Kidney (tissue), 14 donors: ENCODE measurements around the gene CD101. TPM values are rescaled to one million over a fixed set of nuclear protein-coding genes. Genes with fewer than 3 reads are reported as not detected.

Experiments
- DNase-seq, 5 donors: peaks; one replicate each; pipeline ENCODE4 v3.0.0-alpha.2; 2013 to 2020
- FAIRE-seq: peaks from 2 replicates; lab custom pipeline; 2012; peaks lifted over from hg19 to GRCh38; lab: Jason Lieb, UNC
- H3K27ac ChIP-seq, 2 donors: one replicate each; pipeline ENCODE4 v1.7.0; 2013; ENCODE audit warnings: low read depth in 2 of 2, low read length in 2 of 2, inconsistent platforms in 1 of 2
- H3K27me3 ChIP-seq: one replicate; pipeline ENCODE4 v1.7.1; 2013; ENCODE audit warnings: low read length, inconsistent platforms; ENCODE audit not compliant: control insufficient read depth, insufficient read depth
- H3K36me3 ChIP-seq, 3 donors: one replicate each; pipeline versions ENCODE4 v1.7.0 to v1.7.1; 2013; ENCODE audit warnings: low read length in 3 of 3, control low read depth in 1 of 3, inconsistent platforms in 1 of 3; ENCODE audit not compliant: insufficient read depth in 3 of 3, control insufficient read depth in 2 of 3
- H3K4me1 ChIP-seq, 3 donors: one replicate each; pipeline versions ENCODE4 v1.7.0 to v1.7.1; 2013; ENCODE audit warnings: low read length in 3 of 3, inconsistent platforms in 1 of 3, low read depth in 1 of 3; ENCODE audit not compliant: control insufficient read depth in 2 of 3, insufficient read depth in 2 of 3
- H3K4me3 ChIP-seq, 3 donors: one replicate each; pipeline versions ENCODE4 v1.7.0 to v1.8.1; 2013; ENCODE audit warnings: low read length in 3 of 3, control low read depth in 1 of 3, inconsistent platforms in 1 of 3
- H3K9ac ChIP-seq, 3 donors: one replicate each; pipeline versions ENCODE4 v1.7.0 to v1.7.1; 2013; ENCODE audit warnings: low read length in 3 of 3, control low read depth in 1 of 3, inconsistent platforms in 1 of 3
- H3K9me3 ChIP-seq, 3 donors: one replicate each; pipeline versions ENCODE4 v1.7.0 to v1.7.1; 2013; ENCODE audit warnings: low read length in 3 of 3, control low read depth in 1 of 3, inconsistent platforms in 1 of 3; ENCODE audit not compliant: control insufficient read depth in 2 of 3, insufficient read depth in 1 of 3
- intact Hi-C: fragments of 100-400 bp; cut with DNase I; formaldehyde crosslinking; loops from one replicate; pipeline ENCODE4 v1.11.1; 2022
- polyA plus RNA-seq: library from polyadenylated mRNA; stranded (reverse); fragments of 350-450 nt; fragmentation: Illumina TruSeq; extraction: RNeasy Lipid Tissue Mini Kit (QIAGEN cat#74804); gene quantifications from one replicate; pipeline ENCODE4 v1.2.3, GENCODE V29; 2014; ENCODE audit warnings: low read depth, low replicate concordance; ENCODE audit not compliant: insufficient read depth
- total RNA-seq: library from RNA; stranded (reverse); fragmentation: NEBNext Ultra II Directional; extraction: Animal tissue kit (Norgen Biotek cat#: 25700); gene quantifications from one replicate; pipeline ENCODE4 v1.2.1, GENCODE V29; 2021
- TF ChIP-seq, protein P1 (sequence below): IDR thresholded peaks from 3 replicates; pipeline ENCODE4 v1.5.1; 2012; ENCODE audit warnings: mild to moderate bottlenecking, moderate library complexity, borderline replicate concordance; ENCODE audit not compliant: insufficient read depth; ENCODE audit errors: extremely low read depth
- donor health status: control.
- donor health status: control.
- donor health status: control.
- donor health status: control.
- donor health status: control.
- donor health status: DM: yes; HTN: yes; CAD: no.
- donor health status: Normal renal cell carcinoma (clear cell type).

Gene CD101
- total and polyA plus RNA-seq, 2 donors from 2014 or later: 0.22 to 1.3 TPM

DNA sequence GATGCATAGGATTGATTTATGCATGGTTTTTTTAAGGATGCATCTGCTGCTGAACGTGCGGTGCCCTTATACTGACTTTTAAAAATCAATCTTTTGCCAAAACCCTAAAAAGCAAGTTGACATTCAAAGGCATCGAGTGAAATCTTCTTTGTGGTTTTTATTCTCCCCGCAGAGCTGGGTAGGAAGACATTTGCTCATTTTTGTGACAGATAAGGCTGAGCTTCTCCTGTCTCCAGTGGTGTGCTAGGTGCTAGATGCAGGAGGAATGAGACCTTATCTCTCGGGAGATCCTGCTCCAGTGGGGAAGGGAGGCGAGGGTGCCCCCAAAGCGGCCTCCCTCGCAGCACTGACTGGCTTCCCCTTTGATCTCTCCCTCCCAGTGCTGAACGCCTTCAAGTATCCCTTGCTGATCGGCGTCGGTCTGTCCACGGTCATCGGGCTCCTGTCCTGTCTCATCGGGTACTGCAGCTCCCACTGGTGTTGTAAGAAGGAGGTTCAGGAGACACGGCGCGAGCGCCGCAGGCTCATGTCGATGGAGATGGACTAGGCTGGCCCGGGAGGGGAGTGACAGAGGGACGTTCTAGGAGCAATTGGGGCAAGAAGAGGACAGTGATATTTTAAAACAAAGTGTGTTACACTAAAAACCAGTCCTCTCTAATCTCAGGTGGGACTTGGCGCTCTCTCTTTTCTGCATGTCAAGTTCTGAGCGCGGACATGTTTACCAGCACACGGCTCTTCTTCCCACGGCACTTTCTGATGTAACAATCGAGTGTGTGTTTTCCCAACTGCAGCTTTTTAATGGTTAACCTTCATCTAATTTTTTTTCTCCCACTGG lies 14.9 kb upstream of the CD101 start:
- FAIRE-seq (no peak), DNase-seq (no peak)
- H3K27me3 ChIP-seq: no peaks in the 10 kb centered on the region
- no peaks in the 10 kb centered on the region for H3K36me3 ChIP-seq
- TF ChIP-seq, protein P1, sequence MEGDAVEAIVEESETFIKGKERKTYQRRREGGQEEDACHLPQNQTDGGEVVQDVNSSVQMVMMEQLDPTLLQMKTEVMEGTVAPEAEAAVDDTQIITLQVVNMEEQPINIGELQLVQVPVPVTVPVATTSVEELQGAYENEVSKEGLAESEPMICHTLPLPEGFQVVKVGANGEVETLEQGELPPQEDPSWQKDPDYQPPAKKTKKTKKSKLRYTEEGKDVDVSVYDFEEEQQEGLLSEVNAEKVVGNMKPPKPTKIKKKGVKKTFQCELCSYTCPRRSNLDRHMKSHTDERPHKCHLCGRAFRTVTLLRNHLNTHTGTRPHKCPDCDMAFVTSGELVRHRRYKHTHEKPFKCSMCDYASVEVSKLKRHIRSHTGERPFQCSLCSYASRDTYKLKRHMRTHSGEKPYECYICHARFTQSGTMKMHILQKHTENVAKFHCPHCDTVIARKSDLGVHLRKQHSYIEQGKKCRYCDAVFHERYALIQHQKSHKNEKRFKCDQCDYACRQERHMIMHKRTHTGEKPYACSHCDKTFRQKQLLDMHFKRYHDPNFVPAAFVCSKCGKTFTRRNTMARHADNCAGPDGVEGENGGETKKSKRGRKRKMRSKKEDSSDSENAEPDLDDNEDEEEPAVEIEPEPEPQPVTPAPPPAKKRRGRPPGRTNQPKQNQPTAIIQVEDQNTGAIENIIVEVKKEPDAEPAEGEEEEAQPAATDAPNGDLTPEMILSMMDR: no peak
- H3K9me3 ChIP-seq: no peaks in the 10 kb centered on the region
- peaks cover 0 to 5% (median 0%) of the 10 kb centered on the region in 3 donors for H3K4me1 ChIP-seq
- no peak overlapping the region for H3K27ac ChIP-seq
- H3K9ac ChIP-seq: no peak overlapping the region
- intact Hi-C loops: no loop called here
- no peak overlapping the region for H3K4me3 ChIP-seq

DNA sequence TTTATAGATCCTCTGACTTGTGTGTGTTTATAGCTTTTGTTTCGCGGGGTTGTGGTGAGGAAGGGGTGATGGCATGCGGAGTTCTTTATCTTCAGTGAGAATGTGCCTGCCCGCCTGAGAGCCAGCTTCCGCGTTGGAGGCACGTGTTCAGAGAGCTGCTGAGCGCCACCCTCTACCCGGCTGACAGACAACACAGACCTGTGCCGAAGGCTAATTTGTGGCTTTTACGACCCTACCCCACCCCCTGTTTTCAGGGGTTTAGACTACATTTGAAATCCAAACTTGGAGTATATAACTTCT lies 14.4 kb upstream of the CD101 start:
- no peaks in the 10 kb centered on the region for H3K9me3 ChIP-seq
- no peak overlapping the region for H3K4me3 ChIP-seq
- peaks cover 0 to under 1% (median 0%) of the 10 kb centered on the region in 3 donors for H3K4me1 ChIP-seq
- intact Hi-C loops: no loop called here
- H3K36me3 ChIP-seq: no peaks in the 10 kb centered on the region
- TF ChIP-seq, protein P1: no peak
- no peak overlapping the region for H3K9ac ChIP-seq
- FAIRE-seq: no peak
- DNase-seq: peak in 4 of 5 donors; percentile 14 to 75 (median 20)
- H3K27me3 ChIP-seq: no peaks in the 10 kb centered on the region
- no peak overlapping the region for H3K27ac ChIP-seq

- no peak overlapping the region for H3K9ac ChIP-seq
- TF ChIP-seq, protein P1: no peak
- no peaks in the 10 kb centered on the region for H3K4me1 ChIP-seq
- DNase-seq (no peak), FAIRE-seq (no peak)
- H3K27ac ChIP-seq: no peak overlapping the region
- intact Hi-C loops: no loop called here
- no peaks in the 10 kb centered on the region for H3K36me3 ChIP-seq
- H3K4me3 ChIP-seq: no peak overlapping the region
- no peaks in the 10 kb centered on the region for H3K27me3 ChIP-seq
- H3K9me3 ChIP-seq: no peaks in the 10 kb centered on the region
Observed at GRCh38 chr1:116988248-116988647, 13.3 kb upstream of the CD101 start.
